ENCODE results near the gene LSAMP.

The LSAMP gene

DNA sequence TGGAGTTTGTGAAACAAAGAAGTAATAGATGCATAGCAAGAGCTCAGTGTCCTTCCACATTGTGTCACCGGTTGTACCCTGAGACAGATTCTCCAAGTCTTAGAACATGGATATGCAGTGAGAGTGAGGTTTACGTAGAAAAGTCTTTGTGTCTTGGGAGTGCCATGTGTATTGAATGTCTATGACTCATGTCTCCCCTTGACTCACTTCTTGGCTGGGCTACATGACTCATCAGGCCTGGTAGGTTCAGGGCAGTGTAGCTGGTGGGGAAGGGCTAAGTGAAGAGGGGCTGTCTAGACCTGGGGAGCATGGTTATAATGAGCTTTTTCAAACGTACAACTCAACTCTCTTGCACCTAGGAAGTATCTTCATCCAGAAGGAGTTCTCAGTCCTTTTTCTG is 654.5 kb downstream of the LSAMP start:
- TF ChIP-seq, protein P1, sequence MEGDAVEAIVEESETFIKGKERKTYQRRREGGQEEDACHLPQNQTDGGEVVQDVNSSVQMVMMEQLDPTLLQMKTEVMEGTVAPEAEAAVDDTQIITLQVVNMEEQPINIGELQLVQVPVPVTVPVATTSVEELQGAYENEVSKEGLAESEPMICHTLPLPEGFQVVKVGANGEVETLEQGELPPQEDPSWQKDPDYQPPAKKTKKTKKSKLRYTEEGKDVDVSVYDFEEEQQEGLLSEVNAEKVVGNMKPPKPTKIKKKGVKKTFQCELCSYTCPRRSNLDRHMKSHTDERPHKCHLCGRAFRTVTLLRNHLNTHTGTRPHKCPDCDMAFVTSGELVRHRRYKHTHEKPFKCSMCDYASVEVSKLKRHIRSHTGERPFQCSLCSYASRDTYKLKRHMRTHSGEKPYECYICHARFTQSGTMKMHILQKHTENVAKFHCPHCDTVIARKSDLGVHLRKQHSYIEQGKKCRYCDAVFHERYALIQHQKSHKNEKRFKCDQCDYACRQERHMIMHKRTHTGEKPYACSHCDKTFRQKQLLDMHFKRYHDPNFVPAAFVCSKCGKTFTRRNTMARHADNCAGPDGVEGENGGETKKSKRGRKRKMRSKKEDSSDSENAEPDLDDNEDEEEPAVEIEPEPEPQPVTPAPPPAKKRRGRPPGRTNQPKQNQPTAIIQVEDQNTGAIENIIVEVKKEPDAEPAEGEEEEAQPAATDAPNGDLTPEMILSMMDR (IDR thresholded peaks at IDR 0.05; ENCODE audit: control insufficient read depth, insufficient read depth, low read depth, low read length, missing control alignments), result no peak
- no peak overlapping the region for H3K4me3 ChIP-seq (ENCODE audit: control insufficient read depth, low read depth, low read length)
- DNase-seq (ENCODE audit: low read depth), result peak; percentile 80

DNA sequence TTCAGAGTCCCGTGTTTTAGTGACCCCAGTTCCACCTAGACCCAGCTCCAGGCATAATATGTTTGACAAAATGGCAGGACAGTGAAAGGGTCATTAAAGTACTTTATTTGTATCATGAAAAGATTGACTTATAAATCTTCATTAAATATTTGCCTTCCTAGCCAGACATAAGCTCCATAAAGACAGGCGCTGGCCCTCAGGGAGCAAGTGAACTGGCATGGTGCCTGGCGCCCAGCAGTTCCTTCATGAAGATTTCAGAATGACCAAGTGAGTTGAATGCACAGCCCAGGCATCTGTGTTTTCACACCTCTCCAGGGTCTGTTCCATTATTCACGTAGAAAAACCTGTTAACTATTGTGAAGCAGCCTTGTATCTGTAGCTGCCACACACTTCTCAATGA is 655.8 kb downstream of the LSAMP start:
- TF ChIP-seq, protein P1 (IDR thresholded peaks at IDR 0.05; ENCODE audit: control insufficient read depth, insufficient read depth, low read depth, low read length, missing control alignments), result no peak
- no peak overlapping the region for H3K4me3 ChIP-seq (ENCODE audit: control insufficient read depth, low read depth, low read length)
- DNase-seq (ENCODE audit: low read depth), result no peak

DNA sequence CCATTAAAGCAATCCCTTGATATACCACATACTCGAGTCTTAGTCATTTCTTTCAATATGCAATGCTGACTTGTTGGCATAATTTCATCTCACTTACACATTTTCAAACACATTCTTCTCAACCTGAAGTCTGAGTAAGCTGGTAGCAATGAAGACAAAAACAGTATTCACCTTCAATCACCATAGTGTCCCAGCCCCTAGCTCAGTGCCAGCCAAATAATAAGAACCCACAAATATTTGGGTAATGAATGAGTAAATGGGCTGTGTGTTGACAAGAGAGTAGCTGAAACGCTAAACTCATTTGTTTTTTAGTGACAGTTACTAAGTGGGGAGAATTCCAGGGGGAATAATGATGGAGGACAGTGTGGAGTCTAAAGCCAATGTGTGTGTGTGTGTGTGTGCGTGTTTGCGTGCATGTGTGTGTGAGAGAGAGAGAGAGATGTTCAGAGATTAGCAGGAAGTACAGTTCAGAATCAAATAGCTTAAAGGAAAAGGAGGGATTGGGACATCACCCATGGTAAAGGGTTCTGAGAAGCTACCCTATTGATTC is 656.3 kb downstream of the LSAMP start:
- peak; percentile 83 for DNase-seq (ENCODE audit: low read depth)
- TF ChIP-seq, protein P1 (IDR thresholded peaks at IDR 0.05; ENCODE audit: control insufficient read depth, insufficient read depth, low read depth, low read length, missing control alignments), result no peak
- H3K4me3 ChIP-seq (ENCODE audit: control insufficient read depth, low read depth, low read length), result no peak overlapping the region

DNA sequence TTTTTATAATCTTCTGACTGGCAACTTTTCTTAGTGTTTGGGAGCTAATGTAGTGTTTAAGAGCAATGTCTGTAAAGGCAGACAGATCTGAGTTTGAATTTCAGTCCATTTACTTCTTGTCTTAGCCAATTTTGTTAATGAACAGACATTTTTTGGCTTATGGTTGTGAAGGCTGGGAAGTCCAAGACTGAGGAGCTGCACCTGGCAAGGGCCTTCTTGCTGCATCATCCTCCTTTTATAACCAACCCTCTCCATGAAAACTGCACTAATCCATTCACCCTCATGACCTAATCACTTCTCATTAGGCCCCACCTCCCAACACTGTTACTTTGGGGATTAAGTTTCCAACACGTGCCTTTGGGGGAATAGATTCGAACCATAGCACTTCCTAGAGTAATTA is 657.5 kb downstream of the LSAMP start:
- DNase-seq (ENCODE audit: low read depth), result no peak
- H3K4me3 ChIP-seq (ENCODE audit: control insufficient read depth, low read depth, low read length), result no peak overlapping the region
- TF ChIP-seq, protein P1 (IDR thresholded peaks at IDR 0.05; ENCODE audit: control insufficient read depth, insufficient read depth, low read depth, low read length, missing control alignments), result no peak

DNA sequence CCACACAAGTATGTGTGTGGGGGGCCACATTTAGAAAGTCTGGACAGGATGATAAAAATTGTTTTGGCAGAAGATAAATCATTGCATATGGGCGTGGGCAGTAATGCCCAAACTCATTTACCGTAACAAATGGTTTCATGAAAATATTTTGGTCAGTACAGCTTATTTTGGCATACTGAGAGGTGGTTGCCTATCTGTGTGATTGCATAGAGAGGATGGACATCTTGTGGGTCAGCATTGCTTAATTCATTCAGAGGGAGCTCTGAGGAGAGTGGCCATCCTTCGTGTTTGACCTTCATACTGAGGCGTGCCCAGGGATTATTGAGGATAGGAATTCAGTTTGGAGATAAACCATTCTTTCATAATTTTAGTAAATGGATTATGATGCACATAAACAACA is 659.5 kb downstream of the LSAMP start:
- DNase-seq (ENCODE audit: low read depth), result no peak
- TF ChIP-seq, protein P1 (IDR thresholded peaks at IDR 0.05; ENCODE audit: control insufficient read depth, insufficient read depth, low read depth, low read length, missing control alignments), result no peak
- no peak overlapping the region for H3K4me3 ChIP-seq (ENCODE audit: control insufficient read depth, low read depth, low read length)

DNA sequence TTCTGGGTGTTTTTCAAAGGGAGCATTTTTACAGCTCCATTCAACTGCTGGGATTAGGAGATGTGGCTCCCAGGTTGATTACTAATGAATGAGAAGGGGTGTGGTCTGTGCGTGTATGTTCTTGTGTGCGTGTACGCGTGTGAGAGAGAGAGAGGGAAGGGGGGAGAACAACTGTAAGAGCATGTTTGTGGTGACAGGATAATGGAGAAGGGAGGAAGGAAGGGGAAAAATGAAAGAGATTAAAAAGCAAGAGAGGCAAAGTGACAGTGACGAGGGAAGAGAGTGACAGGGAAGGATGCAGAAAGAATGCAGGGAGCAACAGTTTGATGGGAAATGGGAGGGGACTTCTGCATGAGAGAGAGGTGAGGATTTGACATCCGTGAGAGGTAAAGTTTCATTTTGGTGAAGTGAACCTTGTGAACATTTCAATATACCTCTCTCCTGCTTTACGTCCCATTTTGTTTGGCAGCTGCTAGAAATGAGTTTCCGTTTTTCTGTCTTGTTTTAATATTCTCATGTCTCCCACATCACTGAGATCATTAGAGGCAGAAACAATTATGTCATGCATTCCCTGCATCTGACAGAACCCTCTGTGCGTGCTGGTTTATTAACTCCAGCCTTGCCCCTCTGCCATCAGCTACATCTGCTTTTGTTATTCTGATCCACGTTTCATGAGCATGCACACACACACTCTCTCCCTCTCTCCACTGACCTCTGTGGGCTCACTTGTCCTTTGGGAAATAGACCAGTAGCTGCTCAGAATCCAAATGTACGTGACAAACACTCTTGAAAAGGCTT is 660.3 kb downstream of the LSAMP start:
- peak; percentile 93 for DNase-seq (ENCODE audit: low read depth)
- H3K4me3 ChIP-seq (ENCODE audit: control insufficient read depth, low read depth, low read length), result peak overlapping the region; percentile 56
- TF ChIP-seq, protein P1 (IDR thresholded peaks at IDR 0.05; ENCODE audit: control insufficient read depth, insufficient read depth, low read depth, low read length, missing control alignments), result no peak
